HG03095 (cell line): ENCODE measurements around the gene USP15.
"Not testable (repeated sequence)": the region's sequence is repeated elsewhere in the genome, so short reads cannot be mapped to it uniquely, and the experiment has no call there.

ENCODE experiments used
- ATAC-seq: cut with Tn5 transposase; IDR thresholded peaks from one replicate; pipeline ENCODE4 v1.9.1; 2021; ENCODE audit warnings: moderate library complexity; ENCODE audit not compliant: unreplicated experiment

USP15 gene

DNA sequence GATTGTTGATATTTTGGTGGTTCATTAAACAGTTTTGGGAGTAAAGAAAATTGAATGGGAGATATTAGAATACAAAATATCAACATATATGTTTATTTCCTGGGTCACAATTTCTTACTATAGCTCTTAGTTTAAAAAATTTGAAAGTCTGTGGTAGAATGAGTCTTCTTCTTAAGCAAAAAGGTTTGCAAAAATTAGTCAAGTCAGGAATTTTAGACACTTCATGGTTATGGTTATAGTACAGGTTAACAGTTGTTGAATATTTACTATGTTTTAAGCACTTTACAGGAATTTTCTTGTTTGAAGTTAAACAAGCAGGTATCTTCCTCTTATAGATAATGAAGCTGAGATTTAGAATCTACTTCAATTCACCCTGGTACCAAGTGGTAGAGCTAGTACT is 56.8 kb downstream of the USP15 start:
- ATAC-seq = no peak

GRCh38 chr12:62319058-62319457 is 58.9 kb downstream of the USP15 start:
- no peak for ATAC-seq

- no peak for ATAC-seq
Measured at GRCh38 chr12:62320054-62320453, 59.9 kb downstream of the USP15 start.

DNA sequence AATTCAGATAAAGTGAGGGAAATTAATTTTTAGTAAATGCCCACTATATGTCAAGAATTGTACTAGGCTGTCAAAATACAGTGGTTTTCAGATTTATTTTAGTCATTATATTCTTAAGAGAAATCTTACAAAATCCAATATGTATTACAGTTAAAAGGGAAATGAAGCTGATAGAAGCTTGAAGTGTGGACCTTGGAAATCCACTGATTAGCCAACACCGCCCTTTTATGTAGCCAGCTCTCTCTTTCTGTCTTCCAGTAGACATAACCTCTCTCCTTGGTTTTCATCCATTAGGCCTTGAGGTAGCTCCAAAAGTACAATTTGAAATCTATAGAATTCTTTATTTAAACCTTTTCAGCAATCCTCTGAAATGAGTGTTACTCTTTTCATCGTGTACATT is 63.2 kb downstream of the USP15 start:
- ATAC-seq = no peak

DNA sequence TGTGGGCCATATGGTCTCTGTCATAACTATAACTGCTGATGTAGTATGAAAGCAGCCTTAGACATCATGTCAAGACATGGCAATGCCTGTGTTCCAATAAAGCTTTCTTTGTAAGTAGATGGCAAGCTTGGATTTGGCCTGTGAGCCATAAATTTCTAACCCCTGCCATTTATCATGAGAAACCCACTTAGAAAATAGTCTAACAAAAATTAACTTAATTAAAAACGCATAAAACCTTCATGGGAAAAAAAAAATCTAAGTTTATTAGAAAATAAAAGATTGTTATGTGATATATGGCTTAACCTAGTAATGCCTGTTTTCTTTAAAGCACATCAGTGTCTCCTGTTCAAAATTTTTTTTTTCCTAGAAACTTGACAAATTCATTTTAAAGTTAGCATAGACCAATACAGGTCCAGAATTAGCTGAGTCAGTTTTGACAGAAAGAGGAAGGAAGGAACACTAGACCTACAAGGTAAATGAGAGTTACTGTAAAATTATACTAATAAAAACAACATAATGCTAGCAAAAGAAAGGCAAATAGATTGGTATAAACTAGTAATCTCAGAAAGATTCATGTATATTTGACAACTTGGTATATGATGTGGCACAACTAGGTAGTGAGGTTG is 68.2 kb downstream of the USP15 start:
- no peak for ATAC-seq

- no peak for ATAC-seq
Measured at GRCh38 chr12:62331306-62331705, 71.1 kb downstream of the USP15 start.

GRCh38 chr12:62332598-62332997 is 72.4 kb downstream of the USP15 start:
- ATAC-seq = no peak

DNA sequence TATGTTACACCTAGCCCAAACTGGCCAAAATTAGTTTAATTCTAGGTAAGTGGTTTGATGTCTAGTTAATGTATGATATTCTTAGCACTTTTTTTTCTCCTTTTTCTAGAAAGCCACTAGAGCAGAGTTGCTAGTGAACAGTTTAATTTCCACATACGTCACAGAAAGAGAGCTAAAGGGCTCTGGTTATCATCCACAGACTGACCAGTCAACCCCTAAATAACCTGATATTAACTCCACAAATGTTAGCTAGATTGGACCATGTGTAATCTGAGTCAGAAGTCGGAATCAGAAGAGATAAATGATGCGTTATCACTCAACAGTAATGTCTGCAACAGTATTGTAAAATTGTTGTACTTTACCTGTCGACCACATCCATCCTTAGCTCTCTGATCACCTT is 74.9 kb downstream of the USP15 start:
- no peak for ATAC-seq

GRCh38 chr12:62335796-62336195 is 75.6 kb downstream of the USP15 start:
- no peak for ATAC-seq

DNA sequence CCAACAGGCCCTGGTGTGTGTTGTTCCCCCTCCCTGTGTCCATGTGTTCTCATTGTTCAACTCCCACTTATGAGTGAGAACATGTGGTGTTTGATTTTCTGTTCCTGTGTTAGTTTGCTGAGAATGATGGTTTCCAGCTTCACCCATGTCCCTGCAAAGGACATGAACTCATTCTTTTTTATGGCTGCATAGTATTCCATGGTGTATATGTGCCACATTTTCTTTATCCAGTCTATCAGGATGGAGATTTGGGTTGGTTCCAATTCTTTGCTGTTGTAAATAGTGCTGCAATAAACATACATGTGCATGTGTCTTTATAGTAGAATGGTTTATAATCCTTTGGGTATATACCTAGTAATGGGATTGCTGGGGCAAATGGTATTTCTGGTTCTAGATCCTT is 77.4 kb downstream of the USP15 start:
- not testable (repeated sequence) for ATAC-seq

- ATAC-seq = not testable (repeated sequence)
Measured at GRCh38 chr12:62342614-62343303, 82.6 kb downstream of the USP15 start.

DNA sequence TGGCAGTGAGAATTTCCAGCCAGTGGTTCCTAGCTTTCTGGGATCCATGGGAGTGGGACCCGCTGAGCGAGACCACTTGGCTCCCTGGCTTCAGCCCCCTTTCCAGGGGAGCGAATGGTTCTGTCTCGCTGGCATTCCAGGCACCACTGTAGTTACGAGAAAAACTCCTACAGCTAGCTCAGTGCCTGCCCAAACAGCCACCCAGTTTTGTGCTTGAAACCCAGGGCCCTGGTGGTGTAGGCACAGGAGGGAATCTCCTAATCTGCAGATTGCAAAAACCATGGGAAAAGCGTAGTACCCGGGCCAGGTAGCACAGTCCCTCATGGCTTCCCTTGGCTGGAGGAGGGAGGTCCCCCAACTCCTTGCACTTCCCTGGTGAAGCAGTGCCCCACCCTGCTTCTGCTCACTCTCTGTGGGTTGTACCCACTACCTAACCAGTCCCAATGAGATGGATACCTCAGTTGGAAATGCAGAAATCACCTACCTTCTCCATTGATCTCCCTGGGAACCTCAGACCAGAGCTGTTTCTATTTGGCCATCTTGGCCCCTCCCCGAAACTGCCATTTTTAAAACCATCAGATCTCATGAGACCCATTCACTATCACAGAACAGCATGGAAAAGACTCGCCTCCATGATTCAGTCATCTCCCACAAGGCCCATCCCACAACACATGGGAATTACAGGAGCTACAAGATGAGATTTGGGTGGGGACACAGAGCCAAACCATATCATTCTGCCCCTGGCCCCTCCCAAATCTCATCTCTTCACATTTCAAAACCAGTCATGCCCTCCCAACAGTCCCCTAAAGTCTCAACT is 83.3 kb downstream of the USP15 start:
- ATAC-seq = not testable (repeated sequence)

GRCh38 chr12:62344731-62345556 is 84.7 kb downstream of the USP15 start:
- ATAC-seq = not testable (repeated sequence)

- no peak for ATAC-seq
Measured at GRCh38 chr12:62345667-62346066, 85.5 kb downstream of the USP15 start.

DNA sequence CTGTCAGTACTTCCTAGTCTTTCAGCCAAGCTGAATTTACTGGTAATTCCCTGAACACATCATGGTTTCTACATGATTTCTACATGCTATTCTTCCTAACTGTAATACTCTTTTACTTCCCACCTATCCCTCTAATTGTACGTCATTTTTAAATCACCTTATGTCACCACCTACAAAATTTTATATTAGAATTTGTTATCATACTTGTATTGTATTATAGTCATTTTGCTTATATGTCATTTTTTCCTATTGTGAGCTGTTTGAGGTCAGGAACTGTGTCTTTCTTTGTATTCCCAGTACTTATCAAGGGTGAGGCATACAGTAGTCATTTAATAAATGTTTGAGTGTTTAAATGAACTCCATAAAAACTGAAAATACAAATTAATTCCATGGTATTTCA is 86.6 kb downstream of the USP15 start:
- no peak for ATAC-seq

DNA sequence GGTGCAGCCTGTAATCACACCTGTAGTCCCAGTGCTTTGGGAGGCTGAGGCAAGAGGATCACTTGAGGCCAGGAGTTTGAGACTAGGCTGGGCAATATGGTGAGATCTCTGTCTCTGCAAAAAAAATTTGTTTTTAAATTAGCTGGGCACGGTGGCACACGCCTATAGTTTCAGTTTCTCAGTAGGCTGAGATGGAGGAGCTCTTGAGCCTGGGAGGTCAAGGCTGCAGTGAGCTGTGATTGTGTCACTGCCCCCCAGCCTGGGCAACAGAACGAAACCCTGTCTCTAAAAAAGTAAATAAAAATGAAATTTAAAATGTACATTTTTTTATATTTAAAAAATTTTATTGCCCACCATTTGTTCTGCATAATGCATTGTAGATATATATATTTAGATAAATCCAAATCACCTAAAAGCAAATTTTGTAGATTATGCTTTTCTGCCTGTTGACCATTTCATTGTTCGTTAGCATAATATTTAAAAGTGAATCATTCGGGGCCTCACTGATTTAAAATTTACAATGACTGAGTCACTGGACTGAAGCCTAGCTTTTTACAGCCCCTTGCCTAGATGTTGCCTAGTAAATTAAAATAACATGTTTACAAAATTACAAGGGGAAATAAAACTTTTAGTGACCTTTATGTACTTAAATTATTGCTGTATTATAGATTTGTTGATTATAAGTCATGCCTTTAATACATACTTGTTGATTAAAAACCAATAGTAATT is 87.9 kb downstream of the USP15 start:
- no peak for ATAC-seq

- no peak for ATAC-seq
Measured at GRCh38 chr12:62350554-62350953, 90.3 kb downstream of the USP15 start.

- ATAC-seq = no peak
Measured at GRCh38 chr12:62351326-62351725, 91.1 kb downstream of the USP15 start.

GRCh38 chr12:62361048-62361447 is 100.8 kb downstream of the USP15 start:
- no peak for ATAC-seq

GRCh38 chr12:62363506-62363905 is 103.3 kb downstream of the USP15 start:
- ATAC-seq = no peak
